Cardiac muscle cell (in vitro differentiated cells and primary cell): ENCODE data around the gene PAK2. TPM values are rescaled to one million over a fixed set of nuclear protein-coding genes. Genes with fewer than 3 reads are reported as not detected.

ENCODE experiments used
- DNase-seq, 2 donors: peaks; one replicate each; pipeline versions ENCODE4 v3.0.0 to v3.0.0-alpha.2; 2010 to 2017; ENCODE audit warnings: low read depth in 1 of 2, low spot score in 1 of 2
- H3K27ac ChIP-seq: fragments of 200-600 bp; sonication (generic); 2 replicates; pipeline ENCODE4 v1.5.1; 2016
- H3K27me3 ChIP-seq: fragments of 200-600 bp; sonication (generic); 2 replicates; pipeline ENCODE4 v1.6.0; 2016; ENCODE audit warnings: control low read depth
- H3K36me3 ChIP-seq: fragments of 200-600 bp; sonication (generic); 2 replicates; pipeline ENCODE4 v1.5.1; 2016; ENCODE audit warnings: control low read depth
- H3K4me1 ChIP-seq: fragments of 200-600 bp; sonication (generic); 2 replicates; pipeline ENCODE4 v1.8.1; 2017; ENCODE audit warnings: low read depth, mild to moderate bottlenecking, mixed run types
- H3K4me3 ChIP-seq: fragments of 200-600 bp; sonication (generic); 2 replicates; pipeline ENCODE4 v1.5.1; 2016; ENCODE audit warnings: mild to moderate bottlenecking
- H3K9me3 ChIP-seq: fragments of 200-600 bp; sonication (generic); 2 replicates; pipeline ENCODE4 v1.5.1; 2017; ENCODE audit warnings: low read depth, mild to moderate bottlenecking, control low read depth
- polyA plus RNA-seq: library from polyadenylated mRNA; unstranded; fragments of >200 nt; fragmentation: Nextera tagmentation; extraction: Ambion mirVana; gene quantifications from 2 replicates; pipeline ENCODE4 v1.2.1, GENCODE V29; 2016
- total RNA-seq: library from RNA; depleted of rRNA; stranded (reverse); fragments of >200 nt; gene quantifications from 2 replicates; pipeline ENCODE4 v1.2.3, GENCODE V29; 2016
- TF ChIP-seq, protein P1 (sequence below): IDR thresholded peaks from 2 replicates; pipeline ENCODE4 v1.5.1; 2012; ENCODE audit warnings: low read depth, mild to moderate bottlenecking, low read length

Gene PAK2
- total and polyA plus RNA-seq, 2 experiments from 2014 or later = 18.5 to 48.6 TPM

DNA sequence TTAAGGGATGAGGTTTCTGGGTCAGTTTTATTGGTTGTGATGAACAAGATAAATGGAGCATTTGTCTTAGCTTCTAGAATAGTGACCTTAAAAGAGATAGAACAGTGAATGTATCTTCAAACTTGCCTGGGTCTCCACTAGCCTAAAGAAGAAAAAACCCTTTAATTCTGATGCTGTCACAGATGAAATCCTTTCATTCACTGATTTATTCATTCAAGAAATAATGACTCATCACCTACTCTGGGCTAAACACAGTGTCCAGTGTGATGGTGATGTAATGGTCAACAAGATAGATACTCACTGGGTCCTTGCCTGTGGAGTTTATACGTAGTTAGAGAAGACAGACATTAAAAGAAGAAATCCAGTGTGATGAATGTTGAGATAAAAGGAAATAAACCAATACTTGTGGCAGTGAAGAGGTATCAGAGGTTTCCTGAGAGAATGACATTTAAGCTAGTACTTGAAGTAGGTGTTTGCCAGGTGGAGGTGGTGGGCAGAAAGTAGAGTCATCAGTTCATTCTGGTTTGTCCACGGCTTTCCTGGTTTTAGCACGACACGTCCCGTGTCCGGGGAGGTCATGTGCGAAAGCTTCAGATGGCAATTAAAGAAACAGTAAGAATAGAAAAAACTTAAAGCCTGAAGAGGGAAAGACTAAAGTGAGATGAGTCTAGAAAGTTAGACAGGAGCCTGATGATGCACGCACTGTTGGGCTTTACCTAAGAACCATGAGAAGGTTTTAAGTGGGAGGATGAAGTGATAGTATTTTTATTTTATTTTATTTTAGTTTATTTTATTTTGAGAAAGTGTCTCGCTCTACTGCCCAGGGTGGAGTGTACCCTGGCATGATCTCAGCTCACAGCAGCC, 18.5 kb downstream of the PAK2 start:
- TF ChIP-seq, protein P1, sequence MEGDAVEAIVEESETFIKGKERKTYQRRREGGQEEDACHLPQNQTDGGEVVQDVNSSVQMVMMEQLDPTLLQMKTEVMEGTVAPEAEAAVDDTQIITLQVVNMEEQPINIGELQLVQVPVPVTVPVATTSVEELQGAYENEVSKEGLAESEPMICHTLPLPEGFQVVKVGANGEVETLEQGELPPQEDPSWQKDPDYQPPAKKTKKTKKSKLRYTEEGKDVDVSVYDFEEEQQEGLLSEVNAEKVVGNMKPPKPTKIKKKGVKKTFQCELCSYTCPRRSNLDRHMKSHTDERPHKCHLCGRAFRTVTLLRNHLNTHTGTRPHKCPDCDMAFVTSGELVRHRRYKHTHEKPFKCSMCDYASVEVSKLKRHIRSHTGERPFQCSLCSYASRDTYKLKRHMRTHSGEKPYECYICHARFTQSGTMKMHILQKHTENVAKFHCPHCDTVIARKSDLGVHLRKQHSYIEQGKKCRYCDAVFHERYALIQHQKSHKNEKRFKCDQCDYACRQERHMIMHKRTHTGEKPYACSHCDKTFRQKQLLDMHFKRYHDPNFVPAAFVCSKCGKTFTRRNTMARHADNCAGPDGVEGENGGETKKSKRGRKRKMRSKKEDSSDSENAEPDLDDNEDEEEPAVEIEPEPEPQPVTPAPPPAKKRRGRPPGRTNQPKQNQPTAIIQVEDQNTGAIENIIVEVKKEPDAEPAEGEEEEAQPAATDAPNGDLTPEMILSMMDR = no peak
- H3K4me1 ChIP-seq = no peaks in the 10 kb centered on the region
- H3K4me3 ChIP-seq = no peak overlapping the region
- no peaks in the 10 kb centered on the region for H3K27me3 ChIP-seq
- no peaks in the 10 kb centered on the region for H3K36me3 ChIP-seq
- peak in 1 of 2 donors; percentile 71 for DNase-seq
- no peak overlapping the region for H3K27ac ChIP-seq
- no peaks in the 10 kb centered on the region for H3K9me3 ChIP-seq

DNA sequence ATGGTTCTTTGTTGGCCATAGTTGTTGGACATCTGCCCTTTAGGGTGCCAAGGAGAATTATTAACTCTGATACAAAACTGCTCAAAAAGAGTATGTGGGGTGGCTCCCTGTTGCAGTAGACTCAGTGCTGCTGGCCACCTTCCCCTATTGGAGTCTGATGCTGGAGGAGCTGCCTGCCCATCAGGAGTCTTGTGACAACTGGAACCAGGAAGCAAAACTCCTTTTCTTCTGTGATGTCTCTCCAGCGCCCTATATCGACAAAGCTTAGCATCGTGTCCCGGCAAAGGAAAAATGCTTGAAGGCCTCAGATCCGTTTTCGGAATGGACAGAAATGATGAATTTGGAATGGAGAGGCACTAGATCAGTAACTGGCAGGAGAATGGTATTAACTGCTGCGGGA, 23.5 kb downstream of the PAK2 start:
- Histone ChIP-seq H3K27ac (no peak overlapping the region), H3K9me3 (no peaks in the 10 kb centered on the region), H3K4me1 (no peaks in the 10 kb centered on the region), H3K4me3 (no peak overlapping the region), H3K36me3 (no peaks in the 10 kb centered on the region), H3K27me3 (no peaks in the 10 kb centered on the region)
- TF ChIP-seq, protein P1 = no peak
- DNase-seq = no peak

DNA sequence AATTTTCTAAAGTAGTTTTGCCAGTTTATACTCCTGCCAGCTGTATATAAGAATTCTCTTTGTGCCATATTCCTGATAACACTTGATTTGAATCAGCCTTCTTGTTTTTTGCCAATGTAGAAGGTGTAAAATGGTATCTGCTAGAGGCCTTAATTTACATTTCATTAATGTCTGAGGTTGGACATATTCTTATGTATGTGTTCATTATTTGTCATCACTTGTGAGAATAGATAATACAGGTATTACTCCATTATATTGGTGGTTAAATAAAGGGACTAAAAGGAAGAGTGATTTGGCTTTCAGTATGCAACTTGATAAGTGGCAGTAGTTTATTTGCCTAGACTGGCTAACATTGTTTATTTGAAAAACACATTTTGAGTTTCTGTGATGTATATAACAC, 25.8 kb downstream of the PAK2 start:
- TF ChIP-seq, protein P1 = no peak
- Histone ChIP-seq H3K9me3 (no peaks in the 10 kb centered on the region), H3K27ac (no peak overlapping the region), H3K4me3 (no peak overlapping the region), H3K36me3 (no peaks in the 10 kb centered on the region), H3K4me1 (no peaks in the 10 kb centered on the region), H3K27me3 (no peaks in the 10 kb centered on the region)
- DNase-seq = no peak

DNA sequence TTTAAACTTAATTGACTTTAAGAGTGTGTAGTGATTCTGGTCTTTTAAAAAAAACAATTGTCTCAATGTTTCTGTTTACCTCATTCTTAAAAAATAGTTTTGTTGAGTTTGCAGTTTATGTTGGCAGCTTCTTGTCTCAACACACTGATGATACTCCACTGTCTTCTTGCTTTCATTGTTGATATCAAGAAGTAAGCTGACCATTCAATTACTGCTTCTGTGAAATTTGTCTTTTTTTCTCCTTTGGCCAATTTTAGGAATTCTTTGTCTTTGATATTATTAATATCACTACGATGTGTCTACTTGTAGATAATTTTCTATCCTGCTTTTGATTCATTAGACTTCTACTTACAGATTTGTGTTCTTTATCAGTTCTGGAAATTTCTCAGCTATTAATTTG, 31.4 kb downstream of the PAK2 start:
- H3K36me3 ChIP-seq = no peaks in the 10 kb centered on the region
- TF ChIP-seq, protein P1 = no peak
- no peak overlapping the region for H3K4me3 ChIP-seq
- H3K27ac ChIP-seq = no peak overlapping the region
- H3K27me3 ChIP-seq = no peaks in the 10 kb centered on the region
- DNase-seq = no peak
- H3K4me1 ChIP-seq = peaks cover 11% of the 10 kb centered on the region
- H3K9me3 ChIP-seq = no peaks in the 10 kb centered on the region

DNA sequence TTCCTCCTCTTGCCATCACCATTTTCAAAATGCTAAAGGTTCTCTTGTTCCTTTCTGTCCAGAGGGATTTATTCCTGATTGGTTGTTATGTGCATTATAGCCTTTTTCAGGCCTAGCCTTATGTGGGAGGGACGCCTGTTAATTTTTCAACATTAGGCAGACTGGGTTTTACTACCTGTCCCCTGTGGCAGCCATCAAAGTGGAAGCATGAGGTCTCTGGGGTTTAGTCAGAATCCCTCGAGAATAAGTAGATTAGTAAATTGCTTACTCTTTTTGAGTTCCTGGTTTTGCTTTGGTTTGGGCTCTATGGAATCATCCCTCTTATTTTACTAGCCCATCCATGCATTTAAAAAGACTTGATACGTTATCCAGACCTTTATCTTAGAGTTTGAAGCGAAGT, 32.4 kb downstream of the PAK2 start:
- no peaks in the 10 kb centered on the region for H3K9me3 ChIP-seq
- peaks cover 11% of the 10 kb centered on the region for H3K4me1 ChIP-seq
- no peaks in the 10 kb centered on the region for H3K27me3 ChIP-seq
- TF ChIP-seq, protein P1 = no peak
- DNase-seq = no peak
- H3K4me3 ChIP-seq = no peak overlapping the region
- no peaks in the 10 kb centered on the region for H3K36me3 ChIP-seq
- peak overlapping the region; percentile 71 for H3K27ac ChIP-seq
